ENCODE measurements around the gene CFB. TPM values are rescaled to one million over a fixed set of nuclear protein-coding genes. Genes with fewer than 3 reads are reported as not detected.

Gene CFB
- total and polyA plus RNA-seq, 2 of the 13 experiments (the other 11 are each of a cell fraction or from before 2014, with no cell fraction given) = 171 to 513 TPM

DNA sequence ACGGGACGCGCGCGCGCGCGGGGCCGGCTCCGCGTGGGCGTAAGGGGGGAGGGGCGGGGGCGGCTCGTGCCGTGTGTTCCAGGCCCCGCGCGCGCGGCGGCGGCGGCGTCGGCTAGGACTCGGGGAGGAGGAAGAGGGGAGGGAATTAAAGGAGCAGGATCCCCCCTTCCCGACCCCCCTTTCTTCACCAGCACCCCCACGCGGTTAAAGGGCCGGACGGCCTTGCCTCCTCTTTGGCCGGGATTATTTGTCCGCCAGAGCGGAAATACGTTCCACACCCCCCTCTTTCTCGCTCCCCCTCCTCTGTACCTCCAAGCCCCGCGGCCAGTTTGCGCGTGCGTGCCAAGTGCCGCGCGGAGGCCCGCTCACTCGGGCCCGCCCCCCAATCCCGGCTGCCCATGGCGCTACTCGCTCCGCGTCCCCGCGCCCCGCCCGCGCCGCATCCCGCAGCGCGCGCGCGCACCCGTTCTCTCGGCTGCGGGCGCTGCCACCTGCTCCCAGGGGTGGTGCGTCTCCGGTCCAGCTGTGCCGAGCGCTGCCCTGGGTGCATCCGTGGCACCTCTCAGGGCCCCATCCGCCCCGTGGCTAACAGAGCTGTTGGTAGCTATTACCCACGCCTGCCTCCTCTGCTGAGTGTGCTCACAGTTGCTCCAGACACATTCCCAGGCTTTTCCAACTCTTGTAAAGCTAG is 43.8 kb upstream of the CFB start, which contains the start of gene ZBTB12 (continued):
- TF ChIP-seq, protein P1, sequence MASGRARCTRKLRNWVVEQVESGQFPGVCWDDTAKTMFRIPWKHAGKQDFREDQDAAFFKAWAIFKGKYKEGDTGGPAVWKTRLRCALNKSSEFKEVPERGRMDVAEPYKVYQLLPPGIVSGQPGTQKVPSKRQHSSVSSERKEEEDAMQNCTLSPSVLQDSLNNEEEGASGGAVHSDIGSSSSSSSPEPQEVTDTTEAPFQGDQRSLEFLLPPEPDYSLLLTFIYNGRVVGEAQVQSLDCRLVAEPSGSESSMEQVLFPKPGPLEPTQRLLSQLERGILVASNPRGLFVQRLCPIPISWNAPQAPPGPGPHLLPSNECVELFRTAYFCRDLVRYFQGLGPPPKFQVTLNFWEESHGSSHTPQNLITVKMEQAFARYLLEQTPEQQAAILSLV (CRISPR knock-in tag; IDR thresholded peaks at IDR 0.05; ENCODE audit: borderline replicate concordance) = peak; percentile 95
- no peak for TF ChIP-seq MZF1 (CRISPR knock-in tag; IDR thresholded peaks at IDR 0.05; ENCODE audit: borderline replicate concordance)
- peak; percentile 33; the same call in 1 of the 2 replicates for TF ChIP-seq ZNF441 (CRISPR knock-in tag; IDR thresholded peaks at IDR 0.05; ENCODE audit: borderline replicate concordance)
- TF ChIP-seq AGO2 (optimal IDR thresholded peaks at IDR 0.05; ENCODE audit: low read depth, low read length) = peak; percentile 98
- TF ChIP-seq NPAS2 (CRISPR knock-in tag; IDR thresholded peaks at IDR 0.05; ENCODE audit: borderline replicate concordance) = no peak
- TF ChIP-seq, protein P2, sequence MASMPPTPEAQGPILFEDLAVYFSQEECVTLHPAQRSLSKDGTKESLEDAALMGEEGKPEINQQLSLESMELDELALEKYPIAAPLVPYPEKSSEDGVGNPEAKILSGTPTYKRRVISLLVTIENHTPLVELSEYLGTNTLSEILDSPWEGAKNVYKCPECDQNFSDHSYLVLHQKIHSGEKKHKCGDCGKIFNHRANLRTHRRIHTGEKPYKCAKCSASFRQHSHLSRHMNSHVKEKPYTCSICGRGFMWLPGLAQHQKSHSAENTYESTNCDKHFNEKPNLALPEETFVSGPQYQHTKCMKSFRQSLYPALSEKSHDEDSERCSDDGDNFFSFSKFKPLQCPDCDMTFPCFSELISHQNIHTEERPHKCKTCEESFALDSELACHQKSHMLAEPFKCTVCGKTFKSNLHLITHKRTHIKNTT (CRISPR knock-in tag; IDR thresholded peaks at IDR 0.05) = peak; percentile 81; the same call in 1 of the 2 replicates
- TF ChIP-seq SIX4 (CRISPR knock-in tag; IDR thresholded peaks at IDR 0.05) = peak; percentile 15; the same call in 1 of the 2 replicates
- TF ChIP-seq MED8 (CRISPR knock-in tag; IDR thresholded peaks at IDR 0.05; ENCODE audit: insufficient replicate concordance) = no peak
- no peak for TF ChIP-seq TBP (CRISPR knock-in tag; IDR thresholded peaks at IDR 0.05)
- TF ChIP-seq, protein P3, sequence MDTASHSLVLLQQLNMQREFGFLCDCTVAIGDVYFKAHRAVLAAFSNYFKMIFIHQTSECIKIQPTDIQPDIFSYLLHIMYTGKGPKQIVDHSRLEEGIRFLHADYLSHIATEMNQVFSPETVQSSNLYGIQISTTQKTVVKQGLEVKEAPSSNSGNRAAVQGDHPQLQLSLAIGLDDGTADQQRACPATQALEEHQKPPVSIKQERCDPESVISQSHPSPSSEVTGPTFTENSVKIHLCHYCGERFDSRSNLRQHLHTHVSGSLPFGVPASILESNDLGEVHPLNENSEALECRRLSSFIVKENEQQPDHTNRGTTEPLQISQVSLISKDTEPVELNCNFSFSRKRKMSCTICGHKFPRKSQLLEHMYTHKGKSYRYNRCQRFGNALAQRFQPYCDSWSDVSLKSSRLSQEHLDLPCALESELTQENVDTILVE (CRISPR knock-in tag; IDR thresholded peaks at IDR 0.05) = peak; percentile 15; the same call in 1 of the 2 replicates
- peak; percentile 61 for TF ChIP-seq MEIS2 (CRISPR knock-in tag; IDR thresholded peaks at IDR 0.05)
- no peak for TF ChIP-seq ZNF367 (CRISPR knock-in tag; IDR thresholded peaks at IDR 0.05; ENCODE audit: borderline replicate concordance)
- TF ChIP-seq ZNF431 (CRISPR knock-in tag; IDR thresholded peaks at IDR 0.05; ENCODE audit: borderline replicate concordance, low read depth) = peak; percentile 96
- TF ChIP-seq MTF2 (CRISPR knock-in tag; IDR thresholded peaks at IDR 0.05; ENCODE audit: borderline replicate concordance) = 0 out of 2 replicates have a peak, but pooled peaks have one; percentile 28
- no peak for TF ChIP-seq FOXA1 (IDR thresholded peaks at IDR 0.05)
- TF ChIP-seq FOXA1 (CRISPR knock-in tag; IDR thresholded peaks at IDR 0.05) = peak; percentile 4; the same call in 1 of the 2 replicates
- TF ChIP-seq ELF3 (CRISPR knock-in tag; IDR thresholded peaks at IDR 0.05) = peak; percentile 62
- TF ChIP-seq GLMP (CRISPR knock-in tag; IDR thresholded peaks at IDR 0.05; ENCODE audit: borderline replicate concordance) = no peak
- TF ChIP-seq, protein P4, sequence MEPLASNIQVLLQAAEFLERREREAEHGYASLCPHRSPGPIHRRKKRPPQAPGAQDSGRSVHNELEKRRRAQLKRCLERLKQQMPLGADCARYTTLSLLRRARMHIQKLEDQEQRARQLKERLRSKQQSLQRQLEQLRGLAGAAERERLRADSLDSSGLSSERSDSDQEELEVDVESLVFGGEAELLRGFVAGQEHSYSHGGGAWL (CRISPR knock-in tag; IDR thresholded peaks at IDR 0.05) = 0 out of 2 replicates have a peak, but pooled peaks have one; percentile 29
- TF ChIP-seq ZFP91 (CRISPR knock-in tag; IDR thresholded peaks at IDR 0.05; ENCODE audit: borderline replicate concordance) = peak; percentile 89
- no peak for TF ChIP-seq FOXM1 (CRISPR knock-in tag; IDR thresholded peaks at IDR 0.05)
- TF ChIP-seq, protein P5, sequence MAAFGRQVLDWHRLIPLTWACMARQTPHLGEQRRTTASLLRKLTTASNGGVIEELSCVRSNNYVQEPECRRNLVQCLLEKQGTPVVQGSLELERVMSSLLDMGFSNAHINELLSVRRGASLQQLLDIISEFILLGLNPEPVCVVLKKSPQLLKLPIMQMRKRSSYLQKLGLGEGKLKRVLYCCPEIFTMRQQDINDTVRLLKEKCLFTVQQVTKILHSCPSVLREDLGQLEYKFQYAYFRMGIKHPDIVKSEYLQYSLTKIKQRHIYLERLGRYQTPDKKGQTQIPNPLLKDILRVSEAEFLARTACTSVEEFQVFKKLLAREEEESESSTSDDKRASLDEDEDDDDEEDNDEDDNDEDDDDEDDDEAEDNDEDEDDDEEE (CRISPR knock-in tag; IDR thresholded peaks at IDR 0.05) = peak; percentile 52
